Astrocyte (in vitro differentiated cells and primary cell): ENCODE measurements around the gene SP7. TPM values are rescaled to one million over a fixed set of nuclear protein-coding genes. Genes with fewer than 3 reads are reported as not detected.
"Not testable (repeated sequence)": the region's sequence is repeated elsewhere in the genome, so short reads cannot be mapped to it uniquely, and the experiment has no call there.

ENCODE experiments used
- DNase-seq: peaks from one replicate; pipeline ENCODE4 v3.0.0-alpha.2; 2010; ENCODE audit warnings: low read depth
- FAIRE-seq: peaks from 2 replicates; lab custom pipeline; 2011; peaks lifted over from hg19 to GRCh38; lab: Jason Lieb, UNC
- H2AFZ ChIP-seq: 2 replicates; pipeline ENCODE4 v1.6.0; 2012; ENCODE audit warnings: low read depth, low read length, inconsistent platforms
- H3K27ac ChIP-seq: 2 replicates; pipeline ENCODE4 v1.5.1; 2011; ENCODE audit warnings: low read depth, low read length, inconsistent platforms
- H3K27me3 ChIP-seq: 2 replicates; pipeline ENCODE4 v1.6.0; 2011; ENCODE audit warnings: low read length, inconsistent platforms; ENCODE audit not compliant: insufficient read depth
- H3K36me3 ChIP-seq: 2 replicates; pipeline ENCODE4 v1.5.1; 2011; ENCODE audit warnings: low read length, inconsistent platforms; ENCODE audit not compliant: insufficient read depth
- H3K4me1 ChIP-seq: 2 replicates; pipeline ENCODE4 v1.5.1; 2011; ENCODE audit warnings: low read length, inconsistent platforms; ENCODE audit not compliant: insufficient read depth
- H3K4me2 ChIP-seq: 2 replicates; pipeline ENCODE4 v1.6.0; 2012; ENCODE audit warnings: low read length, inconsistent platforms
- H3K4me3 ChIP-seq: 2 replicates; pipeline ENCODE4 v1.5.1; 2011; ENCODE audit warnings: low read depth, mild to moderate bottlenecking, low read length, inconsistent platforms; ENCODE audit not compliant: insufficient read depth
- H3K79me2 ChIP-seq: 2 replicates; pipeline ENCODE4 v1.6.0; 2012; ENCODE audit warnings: mild to moderate bottlenecking, low read length, inconsistent platforms; ENCODE audit not compliant: insufficient read depth
- H3K9ac ChIP-seq: 2 replicates; pipeline ENCODE4 v1.6.0; 2012; ENCODE audit warnings: mild to moderate bottlenecking, low read length, inconsistent platforms
- H3K9me3 ChIP-seq: 2 replicates; pipeline ENCODE4 v1.5.1; 2012; ENCODE audit warnings: low read depth, mild to moderate bottlenecking, low read length, inconsistent platforms; ENCODE audit not compliant: insufficient read depth
- H4K20me1 ChIP-seq: 2 replicates; pipeline ENCODE4 v1.6.0; 2012; ENCODE audit warnings: low read length, inconsistent platforms; ENCODE audit not compliant: insufficient read depth
- H3K27ac Mint-ChIP-seq: one replicate; pipeline ENCODE4 v1.8.0; 2021; ENCODE audit warnings: mild to moderate bottlenecking, mixed read lengths; ENCODE audit not compliant: unreplicated experiment
- H3K27me3 Mint-ChIP-seq: one replicate; pipeline ENCODE4 v1.8.0; 2021; ENCODE audit warnings: low read depth, mixed read lengths; ENCODE audit not compliant: unreplicated experiment
- H3K36me3 Mint-ChIP-seq: one replicate; pipeline ENCODE4 v1.8.0; 2021; ENCODE audit warnings: low read depth, mixed read lengths; ENCODE audit not compliant: unreplicated experiment
- H3K4me1 Mint-ChIP-seq: one replicate; pipeline ENCODE4 v1.8.0; 2021; ENCODE audit warnings: low read depth, mixed read lengths; ENCODE audit not compliant: unreplicated experiment
- H3K4me3 Mint-ChIP-seq: one replicate; pipeline ENCODE4 v1.8.0; 2021; ENCODE audit warnings: mild to moderate bottlenecking, moderate library complexity, mixed read lengths; ENCODE audit not compliant: unreplicated experiment
- H3K9me3 Mint-ChIP-seq: one replicate; pipeline ENCODE4 v1.8.0; 2021; ENCODE audit warnings: mild to moderate bottlenecking, mixed read lengths; ENCODE audit not compliant: unreplicated experiment
- EZH2 ChIP-seq: IDR thresholded peaks from 2 replicates; pipeline ENCODE4 v1.6.1; 2012; ENCODE audit warnings: mild to moderate bottlenecking, low read length, inconsistent platforms; ENCODE audit not compliant: insufficient read depth
- total RNA-seq: library from RNA; stranded (reverse); gene quantifications from 2 replicates; pipeline ENCODE4 v1.2.1, GENCODE V29; 2021
- TF ChIP-seq, protein P1 (sequence below): IDR thresholded peaks from 2 replicates; pipeline ENCODE4 v1.5.1; 2011; ENCODE audit warnings: low read depth, mild to moderate bottlenecking, inconsistent platforms, low read length, moderate library complexity; ENCODE audit not compliant: insufficient read depth

Gene SP7
- total RNA-seq, 1 donor from 2014 or later = not detected

DNA sequence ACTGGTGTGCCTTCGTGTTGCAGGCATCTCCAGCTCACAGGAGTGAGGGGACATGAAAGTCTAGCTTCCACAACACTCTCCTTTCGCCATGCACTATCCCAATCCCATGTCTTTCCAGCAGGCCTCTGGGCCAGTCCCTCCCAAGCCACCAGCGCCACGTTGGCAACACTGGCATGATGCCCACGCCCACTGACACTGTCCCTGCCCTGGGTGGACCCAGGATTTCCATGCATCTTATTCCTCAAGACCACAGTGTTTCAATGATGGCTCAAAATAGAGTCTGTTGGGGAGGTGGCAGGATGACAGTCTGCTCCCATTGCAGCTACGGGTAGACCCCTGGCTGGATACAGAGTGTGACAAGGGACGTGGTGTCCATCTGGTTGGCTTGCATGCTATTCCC, 2.3 kb downstream of the SP7 start:
- Histone ChIP-seq H3K27ac (no peak overlapping the region), H3K9ac (no peak overlapping the region), H3K27me3 (peaks cover 28% of the 10 kb centered on the region), H2AFZ (no peak overlapping the region), H3K36me3 (no peaks in the 10 kb centered on the region), H4K20me1 (no peaks in the 10 kb centered on the region), H3K9me3 (no peaks in the 10 kb centered on the region), H3K4me3 (no peak overlapping the region), H3K4me2 (no peak overlapping the region), H3K79me2 (no peaks in the 10 kb centered on the region), H3K4me1 (no peaks in the 10 kb centered on the region)
- FAIRE-seq (no peak), DNase-seq (no peak)
- H3K27ac Mint-ChIP-seq = no peak overlapping the region
- H3K4me1 Mint-ChIP-seq = peaks cover 6% of the 10 kb centered on the region
- TF ChIP-seq, protein P1, sequence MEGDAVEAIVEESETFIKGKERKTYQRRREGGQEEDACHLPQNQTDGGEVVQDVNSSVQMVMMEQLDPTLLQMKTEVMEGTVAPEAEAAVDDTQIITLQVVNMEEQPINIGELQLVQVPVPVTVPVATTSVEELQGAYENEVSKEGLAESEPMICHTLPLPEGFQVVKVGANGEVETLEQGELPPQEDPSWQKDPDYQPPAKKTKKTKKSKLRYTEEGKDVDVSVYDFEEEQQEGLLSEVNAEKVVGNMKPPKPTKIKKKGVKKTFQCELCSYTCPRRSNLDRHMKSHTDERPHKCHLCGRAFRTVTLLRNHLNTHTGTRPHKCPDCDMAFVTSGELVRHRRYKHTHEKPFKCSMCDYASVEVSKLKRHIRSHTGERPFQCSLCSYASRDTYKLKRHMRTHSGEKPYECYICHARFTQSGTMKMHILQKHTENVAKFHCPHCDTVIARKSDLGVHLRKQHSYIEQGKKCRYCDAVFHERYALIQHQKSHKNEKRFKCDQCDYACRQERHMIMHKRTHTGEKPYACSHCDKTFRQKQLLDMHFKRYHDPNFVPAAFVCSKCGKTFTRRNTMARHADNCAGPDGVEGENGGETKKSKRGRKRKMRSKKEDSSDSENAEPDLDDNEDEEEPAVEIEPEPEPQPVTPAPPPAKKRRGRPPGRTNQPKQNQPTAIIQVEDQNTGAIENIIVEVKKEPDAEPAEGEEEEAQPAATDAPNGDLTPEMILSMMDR = no peak
- no peak for TF ChIP-seq EZH2
- H3K27me3 Mint-ChIP-seq = peaks cover 69% of the 10 kb centered on the region
- no peaks in the 10 kb centered on the region for H3K9me3 Mint-ChIP-seq
- no peaks in the 10 kb centered on the region for H3K36me3 Mint-ChIP-seq
- no peak overlapping the region for H3K4me3 Mint-ChIP-seq

DNA sequence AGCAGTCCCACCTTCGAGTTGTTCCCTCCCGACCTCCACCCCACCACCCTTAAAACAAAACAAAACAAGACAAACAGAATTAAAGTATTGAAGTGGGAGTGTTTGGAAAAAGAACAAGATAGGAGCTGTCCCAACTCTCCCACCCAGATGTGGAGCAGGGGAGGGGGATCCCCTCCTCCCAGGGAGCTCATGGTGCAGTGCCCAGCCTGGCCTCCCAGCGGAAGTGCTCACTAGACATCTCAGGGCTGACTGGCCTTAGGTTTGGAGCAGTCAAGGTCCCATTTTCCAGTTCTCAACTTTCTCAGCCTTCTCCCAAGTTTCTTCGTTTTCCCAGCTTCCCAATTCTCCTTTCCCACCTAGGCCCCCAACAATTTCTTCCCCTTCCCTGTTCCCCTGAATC, 2.9 kb downstream of the SP7 start:
- H3K4me3 Mint-ChIP-seq = no peak overlapping the region
- H3K4me3 ChIP-seq = no peak overlapping the region
- no peak overlapping the region for H3K27ac Mint-ChIP-seq
- no peaks in the 10 kb centered on the region for H3K4me1 ChIP-seq
- no peak for DNase-seq
- no peak for TF ChIP-seq EZH2
- TF ChIP-seq, protein P1 = no peak
- H3K27me3 Mint-ChIP-seq = peaks cover 67% of the 10 kb centered on the region
- H3K4me1 Mint-ChIP-seq = peaks cover 4% of the 10 kb centered on the region
- H3K9ac ChIP-seq = no peak overlapping the region
- no peaks in the 10 kb centered on the region for H4K20me1 ChIP-seq
- H3K4me2 ChIP-seq = no peak overlapping the region
- H3K36me3 ChIP-seq = no peaks in the 10 kb centered on the region
- no peaks in the 10 kb centered on the region for H3K9me3 Mint-ChIP-seq
- H2AFZ ChIP-seq = no peak overlapping the region
- no peak overlapping the region for H3K27ac ChIP-seq
- H3K9me3 ChIP-seq = no peaks in the 10 kb centered on the region
- FAIRE-seq = no peak
- H3K36me3 Mint-ChIP-seq = no peaks in the 10 kb centered on the region
- peaks cover 24% of the 10 kb centered on the region for H3K27me3 ChIP-seq
- no peaks in the 10 kb centered on the region for H3K79me2 ChIP-seq

DNA sequence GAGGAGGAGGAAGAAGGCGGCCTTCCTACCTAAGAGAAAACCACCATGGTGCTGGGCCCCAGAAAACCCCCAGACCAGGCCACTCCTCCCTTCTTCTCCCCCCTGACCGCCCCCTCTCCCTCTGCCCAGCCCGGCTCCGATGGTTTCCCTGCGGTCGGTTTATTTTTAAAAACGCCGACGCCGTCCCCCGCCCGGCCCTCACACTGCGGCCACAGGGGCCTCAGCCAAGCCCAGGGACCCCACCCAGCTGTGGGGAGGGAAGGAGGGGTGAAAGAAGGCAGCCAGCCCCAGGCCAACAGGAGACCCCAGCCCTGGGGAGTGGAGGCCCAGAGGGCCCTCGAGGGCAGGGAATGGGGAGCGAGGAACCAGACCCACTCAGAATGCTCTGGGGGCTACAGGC, 3.4 kb downstream of the SP7 start:
- H3K9me3 ChIP-seq = no peaks in the 10 kb centered on the region
- no peaks in the 10 kb centered on the region for H3K9me3 Mint-ChIP-seq
- H3K4me1 ChIP-seq = no peaks in the 10 kb centered on the region
- no peak overlapping the region for H3K4me3 Mint-ChIP-seq
- no peak overlapping the region for H3K27ac Mint-ChIP-seq
- H4K20me1 ChIP-seq = no peaks in the 10 kb centered on the region
- no peaks in the 10 kb centered on the region for H3K79me2 ChIP-seq
- no peak overlapping the region for H3K27ac ChIP-seq
- no peak for DNase-seq
- H3K4me2 ChIP-seq = no peak overlapping the region
- peaks cover 1% of the 10 kb centered on the region for H3K4me1 Mint-ChIP-seq
- no peak overlapping the region for H2AFZ ChIP-seq
- H3K36me3 ChIP-seq = no peaks in the 10 kb centered on the region
- TF ChIP-seq, protein P1 = no peak
- TF ChIP-seq EZH2 = no peak
- peaks cover 23% of the 10 kb centered on the region for H3K27me3 ChIP-seq
- no peak for FAIRE-seq
- H3K27me3 Mint-ChIP-seq = peaks cover 67% of the 10 kb centered on the region
- no peaks in the 10 kb centered on the region for H3K36me3 Mint-ChIP-seq
- H3K4me3 ChIP-seq = no peak overlapping the region
- no peak overlapping the region for H3K9ac ChIP-seq

DNA sequence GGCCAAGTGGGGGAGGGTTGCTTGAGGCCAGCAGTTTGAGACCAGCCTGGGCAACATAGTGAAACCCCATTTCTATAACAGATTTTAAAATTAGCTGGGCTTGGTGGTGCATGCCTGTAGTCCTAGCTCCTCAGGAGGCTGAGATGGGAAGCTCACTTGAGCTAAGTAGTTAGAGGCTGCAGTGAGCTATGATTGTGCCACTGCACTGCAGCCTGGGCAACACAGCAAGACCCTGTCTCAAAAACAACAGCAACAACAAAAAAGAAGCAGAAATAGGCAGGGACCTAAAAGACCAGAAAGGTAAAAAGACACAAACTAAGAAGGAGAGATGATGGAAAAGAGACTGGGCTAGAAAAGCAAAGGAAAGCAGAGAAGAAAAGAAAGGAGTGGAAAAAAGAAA, 3.8 kb downstream of the SP7 start:
- H4K20me1 ChIP-seq, H3K36me3 Mint-ChIP-seq, H3K27ac Mint-ChIP-seq, H3K4me1 Mint-ChIP-seq, H3K9me3 Mint-ChIP-seq, H3K4me3 ChIP-seq, H3K4me1 ChIP-seq, H3K9me3 ChIP-seq, H3K9ac ChIP-seq, H3K79me2 ChIP-seq, DNase-seq, H3K4me3 Mint-ChIP-seq, H3K27ac ChIP-seq, H3K4me2 ChIP-seq, H2AFZ ChIP-seq, H3K36me3 ChIP-seq, FAIRE-seq: not testable (repeated sequence)
- peaks cover 20% of the 10 kb centered on the region for H3K27me3 ChIP-seq
- H3K27me3 Mint-ChIP-seq = peaks cover 67% of the 10 kb centered on the region
